ENCODE data around the gene COA7.
A peak's percentile ranks its signal among the peaks of the same experiment; 100 is the strongest.
"Not testable (repeated sequence)": the region's sequence is repeated elsewhere in the genome, so short reads cannot be mapped to it uniquely, and the experiment has no call there.

The COA7 gene

GRCh38 chr1:52706136-52706670, 8.1 kb upstream of the COA7 start:
- DNase-seq (ENCODE audit: low read depth in 2 of 2): no peak

GRCh38 chr1:52702886-52703787, 5.0 kb upstream of the COA7 start:
- peak; percentile 49 to 52 for DNase-seq (ENCODE audit: low read depth in 2 of 2)

- no peak for DNase-seq (ENCODE audit: low read depth in 2 of 2)
Observed at GRCh38 chr1:52695627-52696026, 2.5 kb downstream of the COA7 start.

- DNase-seq (ENCODE audit: low read depth in 2 of 2): no peak
Observed at GRCh38 chr1:52693843-52694242, 4.3 kb downstream of the COA7 start.

GRCh38 chr1:52693351-52693750, 4.8 kb downstream of the COA7 start:
- DNase-seq (ENCODE audit: low read depth in 2 of 2): not testable (repeated sequence)

GRCh38 chr1:52692697-52693096, 5.5 kb downstream of the COA7 start:
- DNase-seq (ENCODE audit: low read depth in 2 of 2): no peak

GRCh38 chr1:52691821-52692220, 6.3 kb downstream of the COA7 start:
- no peak for DNase-seq (ENCODE audit: low read depth in 2 of 2)

GRCh38 chr1:52686830-52687229, 11.3 kb downstream of the COA7 start:
- DNase-seq (ENCODE audit: low read depth in 2 of 2): no peak

GRCh38 chr1:52686261-52686751, 11.8 kb downstream of the COA7 start:
- peak in 1 of 2 experiments; percentile 35 for DNase-seq (ENCODE audit: low read depth in 2 of 2)

- DNase-seq (ENCODE audit: low read depth in 2 of 2): no peak
Observed at GRCh38 chr1:52684545-52684944, 13.6 kb downstream of the COA7 start.

- no peak for DNase-seq (ENCODE audit: low read depth in 2 of 2)
Observed at GRCh38 chr1:52683367-52683940, 14.7 kb downstream of the COA7 start.

- no peak for DNase-seq (ENCODE audit: low read depth in 2 of 2)
Observed at GRCh38 chr1:52681136-52681535, 17.0 kb downstream of the COA7 start.

- DNase-seq (ENCODE audit: low read depth in 2 of 2): no peak
Observed at GRCh38 chr1:52680353-52680752, 17.8 kb downstream of the COA7 start.

- no peak for DNase-seq (ENCODE audit: low read depth in 2 of 2)
Observed at GRCh38 chr1:52679498-52679897, 18.6 kb downstream of the COA7 start.

- no peak for DNase-seq (ENCODE audit: low read depth in 2 of 2)
Observed at GRCh38 chr1:52679048-52679447, 19.1 kb downstream of the COA7 start.

- DNase-seq (ENCODE audit: low read depth in 2 of 2): no peak
Observed at GRCh38 chr1:52677076-52677806, 20.9 kb downstream of the COA7 start.

GRCh38 chr1:52676249-52676903, 21.8 kb downstream of the COA7 start:
- DNase-seq (ENCODE audit: low read depth in 2 of 2): no peak

GRCh38 chr1:52674497-52675384, 23.4 kb downstream of the COA7 start:
- no peak for DNase-seq (ENCODE audit: low read depth in 2 of 2)

- no peak for DNase-seq (ENCODE audit: low read depth in 2 of 2)
Observed at GRCh38 chr1:52673513-52673912, 24.6 kb downstream of the COA7 start.

GRCh38 chr1:52672946-52673345, 25.2 kb downstream of the COA7 start:
- no peak for DNase-seq (ENCODE audit: low read depth in 2 of 2)

GRCh38 chr1:52670604-52671003, 27.5 kb downstream of the COA7 start:
- DNase-seq (ENCODE audit: low read depth in 2 of 2): no peak
